ENCODE measurements around the gene RABGEF1. TPM values are rescaled to one million over a fixed set of nuclear protein-coding genes. Genes with fewer than 3 reads are reported as not detected.

The RABGEF1 gene
- total and polyA plus RNA-seq, 2 donors (not counting 1 experiment from before 2014, with no cell fraction given) = 27.9 to 31.0 TPM

DNA sequence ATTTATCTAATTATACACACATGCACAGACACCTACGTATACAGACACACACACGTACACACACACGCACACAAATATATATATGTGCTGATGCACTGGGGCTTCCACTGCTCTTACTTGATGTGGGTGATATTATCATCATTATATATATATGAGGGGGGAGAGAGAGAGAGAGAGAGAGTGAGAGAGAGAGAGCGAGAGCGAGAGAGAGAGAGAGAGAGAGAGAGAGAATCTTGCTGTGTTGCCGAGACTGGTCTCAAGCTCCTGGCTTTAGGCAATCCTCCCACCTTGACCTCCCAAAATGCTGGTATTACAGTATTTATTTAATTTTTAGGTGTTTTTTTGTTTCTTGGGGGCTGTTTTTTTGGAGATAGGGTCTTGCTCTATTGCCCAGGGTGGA is 3.6 kb upstream of the RABGEF1 start:
- intact Hi-C loops (cut with micrococcal nuclease) = no loop called here

DNA sequence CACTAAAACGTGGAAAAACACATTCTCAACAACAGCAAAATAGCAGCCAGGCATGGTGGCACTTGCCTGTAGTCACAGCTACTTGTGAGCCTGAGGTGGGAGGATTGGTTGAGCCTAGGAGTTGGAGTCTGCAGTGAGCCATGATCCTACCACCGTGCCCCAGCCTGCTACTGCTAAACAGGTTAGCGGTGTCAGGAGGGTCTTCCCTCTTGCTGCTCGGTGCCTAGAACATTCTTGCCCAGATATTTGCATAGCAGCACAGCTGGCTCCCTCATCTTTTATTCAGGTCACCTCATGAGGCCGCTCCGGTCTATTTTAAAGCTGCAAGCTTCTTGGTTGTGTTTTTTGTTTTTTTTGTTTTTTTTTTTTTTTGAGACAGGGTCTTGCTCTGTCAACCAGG is 2.9 kb upstream of the RABGEF1 start:
- Mint-ChIP-seq H3K27ac (peak overlapping the region; percentile 73), H3K9me3 (ENCODE audit: insufficient read depth) (no peaks in the 10 kb centered on the region), H3K27me3 (no peaks in the 10 kb centered on the region), H3K4me1 (peaks cover 59% of the 10 kb centered on the region), H3K4me3 (peak overlapping the region; percentile 67)
- ChIA-PET CTCF (no interaction called here), POLR2A (interaction anchor here (0.6 to 0.7 kb wide), 2 partner anchors 22 to 110 kb away, joined by 3 to 4 read pairs; no protein-coding TSS in a partner anchor)
- DNase-seq (peak; percentile 57), ATAC-seq (ENCODE audit: low read depth) (no peak)
- peak overlapping the region; percentile 0 for H3K9ac ChIP-seq (ENCODE audit: low read length)
- H3K4me2 ChIP-seq (replicated peaks; ENCODE audit: low read depth, low read length, poor library complexity, severe bottlenecking) = peak overlapping the region; percentile 50
- 0% methylated on average over 3 of the region's 6 CpGs for WGBS (ENCODE audit: insufficient coverage)
- H3K27me3 ChIP-seq (replicated peaks in 1 of 4; ENCODE audit: control extremely low read depth in 1 of 4, control insufficient read depth in 3 of 4, insufficient read depth in 4 of 4, low read length in 3 of 4) = no peaks in the 10 kb centered on the region
- H2AFZ ChIP-seq (ENCODE audit: insufficient read depth, low read depth, low read length, poor library complexity, severe bottlenecking) = no peak overlapping the region
- H3K36me3 ChIP-seq (replicated peaks in 1 of 2; ENCODE audit: control extremely low read depth in 1 of 2, control insufficient read depth in 1 of 2, extremely low read depth in 1 of 2, insufficient read depth in 2 of 2, low read length in 1 of 2) = peaks cover 2 to 7% of the 10 kb centered on the region in 2 experiments
- peaks cover 48 to 57% of the 10 kb centered on the region in 2 donors for H3K4me1 ChIP-seq (ENCODE audit: control insufficient read depth in 2 of 2, insufficient read depth in 2 of 2, low read length in 2 of 2)
- TF ChIP-seq, protein P1, sequence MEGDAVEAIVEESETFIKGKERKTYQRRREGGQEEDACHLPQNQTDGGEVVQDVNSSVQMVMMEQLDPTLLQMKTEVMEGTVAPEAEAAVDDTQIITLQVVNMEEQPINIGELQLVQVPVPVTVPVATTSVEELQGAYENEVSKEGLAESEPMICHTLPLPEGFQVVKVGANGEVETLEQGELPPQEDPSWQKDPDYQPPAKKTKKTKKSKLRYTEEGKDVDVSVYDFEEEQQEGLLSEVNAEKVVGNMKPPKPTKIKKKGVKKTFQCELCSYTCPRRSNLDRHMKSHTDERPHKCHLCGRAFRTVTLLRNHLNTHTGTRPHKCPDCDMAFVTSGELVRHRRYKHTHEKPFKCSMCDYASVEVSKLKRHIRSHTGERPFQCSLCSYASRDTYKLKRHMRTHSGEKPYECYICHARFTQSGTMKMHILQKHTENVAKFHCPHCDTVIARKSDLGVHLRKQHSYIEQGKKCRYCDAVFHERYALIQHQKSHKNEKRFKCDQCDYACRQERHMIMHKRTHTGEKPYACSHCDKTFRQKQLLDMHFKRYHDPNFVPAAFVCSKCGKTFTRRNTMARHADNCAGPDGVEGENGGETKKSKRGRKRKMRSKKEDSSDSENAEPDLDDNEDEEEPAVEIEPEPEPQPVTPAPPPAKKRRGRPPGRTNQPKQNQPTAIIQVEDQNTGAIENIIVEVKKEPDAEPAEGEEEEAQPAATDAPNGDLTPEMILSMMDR (IDR thresholded peaks at IDR 0.05) = no peak
- TF ChIP-seq EZH2 (IDR thresholded peaks at IDR 0.05; ENCODE audit: borderline replicate concordance, insufficient read depth, low read depth, low read length, poor library complexity, severe bottlenecking) = no peak
- peak overlapping the region; percentile 28 to 55 for H3K27ac ChIP-seq (ENCODE audit: low read length in 2 of 2)
- intact Hi-C loops (cut with micrococcal nuclease) = no loop called here
- peaks cover 0 to 3% (median 0%) of the 10 kb centered on the region in 3 donors for H3K9me3 ChIP-seq (ENCODE audit: control extremely low read depth in 1 of 3, control insufficient read depth in 2 of 3, insufficient read depth in 1 of 3, low read length in 2 of 3)
- H4K20me1 ChIP-seq (ENCODE audit: control insufficient read depth, insufficient read depth, low read length, poor library complexity, severe bottlenecking) = peaks cover 5% of the 10 kb centered on the region
- H3K79me2 ChIP-seq (ENCODE audit: control insufficient read depth, insufficient read depth, low read length) = peaks cover 55% of the 10 kb centered on the region
- H3K4me3 ChIP-seq (ENCODE audit: control extremely low read depth in 1 of 5, extremely low read depth in 1 of 5, insufficient read depth in 1 of 5, low read depth in 2 of 5, low read length in 4 of 5) = no peak overlapping the region

More for the DNA sequence above, 3.6 kb upstream of the RABGEF1 start:
- H3K9ac ChIP-seq (ENCODE audit: low read length) = no peak overlapping the region
- ChIA-PET CTCF (interaction anchor here (1.0 kb wide), 1 partner anchor 32 kb away, joined by 3 read pairs; no protein-coding TSS in a partner anchor), POLR2A (no interaction called here)
- H3K27me3 Mint-ChIP-seq = no peaks in the 10 kb centered on the region
- TF ChIP-seq, protein P1 (IDR thresholded peaks at IDR 0.05) = no peak
- no peak for TF ChIP-seq EZH2 (IDR thresholded peaks at IDR 0.05; ENCODE audit: borderline replicate concordance, insufficient read depth, low read depth, low read length, poor library complexity, severe bottlenecking)
- H3K27ac Mint-ChIP-seq = no peak overlapping the region
- H3K79me2 ChIP-seq (ENCODE audit: control insufficient read depth, insufficient read depth, low read length) = peaks cover 54% of the 10 kb centered on the region
- no peak overlapping the region for H2AFZ ChIP-seq (ENCODE audit: insufficient read depth, low read depth, low read length, poor library complexity, severe bottlenecking)
- peaks cover 0 to 3% (median 0%) of the 10 kb centered on the region in 3 donors for H3K9me3 ChIP-seq (ENCODE audit: control extremely low read depth in 1 of 3, control insufficient read depth in 2 of 3, insufficient read depth in 1 of 3, low read length in 2 of 3)
- H3K27ac ChIP-seq (ENCODE audit: low read length in 2 of 2) = peak overlapping the region in 1 of 2 donors; percentile 55
- H4K20me1 ChIP-seq (ENCODE audit: control insufficient read depth, insufficient read depth, low read length, poor library complexity, severe bottlenecking) = peaks cover 10% of the 10 kb centered on the region
- H3K4me1 Mint-ChIP-seq = peaks cover 57% of the 10 kb centered on the region
- H3K9me3 Mint-ChIP-seq (ENCODE audit: insufficient read depth) = no peaks in the 10 kb centered on the region
- DNase-seq (no peak), ATAC-seq (ENCODE audit: low read depth) (no peak)
- peaks cover 2 to 7% of the 10 kb centered on the region in 2 experiments for H3K36me3 ChIP-seq (replicated peaks in 1 of 2; ENCODE audit: control extremely low read depth in 1 of 2, control insufficient read depth in 1 of 2, extremely low read depth in 1 of 2, insufficient read depth in 2 of 2, low read length in 1 of 2)
- H3K4me3 ChIP-seq (ENCODE audit: control extremely low read depth in 1 of 5, extremely low read depth in 1 of 5, insufficient read depth in 1 of 5, low read depth in 2 of 5, low read length in 4 of 5) = peak overlapping the region in 1 of 5 experiments; percentile 10
- peaks cover 42 to 57% of the 10 kb centered on the region in 2 donors for H3K4me1 ChIP-seq (ENCODE audit: control insufficient read depth in 2 of 2, insufficient read depth in 2 of 2, low read length in 2 of 2)
- no peak overlapping the region for H3K4me3 Mint-ChIP-seq
- peak overlapping the region; percentile 50 for H3K4me2 ChIP-seq (replicated peaks; ENCODE audit: low read depth, low read length, poor library complexity, severe bottlenecking)
- WGBS (ENCODE audit: insufficient coverage) = no CpG with 5 or more reads among the region's 6 CpGs
- H3K27me3 ChIP-seq (replicated peaks in 1 of 4; ENCODE audit: control extremely low read depth in 1 of 4, control insufficient read depth in 3 of 4, insufficient read depth in 4 of 4, low read length in 3 of 4) = no peaks in the 10 kb centered on the region
